ENCODE measurements around the gene KCNH1. TPM values are rescaled to one million over a fixed set of nuclear protein-coding genes. Genes with fewer than 3 reads are reported as not detected.

KCNH1 gene
- total and polyA plus RNA-seq, 2 experiments from 2014 or later, result 0.28 TPM; not detected in 1

DNA sequence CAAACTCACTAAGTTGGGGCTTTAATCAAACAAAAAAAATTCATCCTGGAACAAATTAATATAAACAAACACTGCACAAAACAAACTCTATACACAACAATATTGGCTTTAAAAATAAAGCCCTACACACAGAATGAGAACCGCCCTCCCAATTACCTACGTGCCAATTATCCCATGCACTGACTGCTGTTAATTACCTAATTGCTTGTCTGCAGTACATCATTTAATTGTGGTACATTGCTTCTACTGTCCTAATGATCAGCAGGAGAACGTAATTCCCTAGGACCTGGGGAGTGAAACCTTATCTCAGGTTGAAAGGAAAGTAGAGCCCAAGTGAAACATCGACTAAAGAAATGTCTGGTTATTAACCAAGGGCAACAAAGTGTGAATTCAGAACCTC, 364.5 kb downstream of the KCNH1 start (continued):
- TF ChIP-seq, protein P1, sequence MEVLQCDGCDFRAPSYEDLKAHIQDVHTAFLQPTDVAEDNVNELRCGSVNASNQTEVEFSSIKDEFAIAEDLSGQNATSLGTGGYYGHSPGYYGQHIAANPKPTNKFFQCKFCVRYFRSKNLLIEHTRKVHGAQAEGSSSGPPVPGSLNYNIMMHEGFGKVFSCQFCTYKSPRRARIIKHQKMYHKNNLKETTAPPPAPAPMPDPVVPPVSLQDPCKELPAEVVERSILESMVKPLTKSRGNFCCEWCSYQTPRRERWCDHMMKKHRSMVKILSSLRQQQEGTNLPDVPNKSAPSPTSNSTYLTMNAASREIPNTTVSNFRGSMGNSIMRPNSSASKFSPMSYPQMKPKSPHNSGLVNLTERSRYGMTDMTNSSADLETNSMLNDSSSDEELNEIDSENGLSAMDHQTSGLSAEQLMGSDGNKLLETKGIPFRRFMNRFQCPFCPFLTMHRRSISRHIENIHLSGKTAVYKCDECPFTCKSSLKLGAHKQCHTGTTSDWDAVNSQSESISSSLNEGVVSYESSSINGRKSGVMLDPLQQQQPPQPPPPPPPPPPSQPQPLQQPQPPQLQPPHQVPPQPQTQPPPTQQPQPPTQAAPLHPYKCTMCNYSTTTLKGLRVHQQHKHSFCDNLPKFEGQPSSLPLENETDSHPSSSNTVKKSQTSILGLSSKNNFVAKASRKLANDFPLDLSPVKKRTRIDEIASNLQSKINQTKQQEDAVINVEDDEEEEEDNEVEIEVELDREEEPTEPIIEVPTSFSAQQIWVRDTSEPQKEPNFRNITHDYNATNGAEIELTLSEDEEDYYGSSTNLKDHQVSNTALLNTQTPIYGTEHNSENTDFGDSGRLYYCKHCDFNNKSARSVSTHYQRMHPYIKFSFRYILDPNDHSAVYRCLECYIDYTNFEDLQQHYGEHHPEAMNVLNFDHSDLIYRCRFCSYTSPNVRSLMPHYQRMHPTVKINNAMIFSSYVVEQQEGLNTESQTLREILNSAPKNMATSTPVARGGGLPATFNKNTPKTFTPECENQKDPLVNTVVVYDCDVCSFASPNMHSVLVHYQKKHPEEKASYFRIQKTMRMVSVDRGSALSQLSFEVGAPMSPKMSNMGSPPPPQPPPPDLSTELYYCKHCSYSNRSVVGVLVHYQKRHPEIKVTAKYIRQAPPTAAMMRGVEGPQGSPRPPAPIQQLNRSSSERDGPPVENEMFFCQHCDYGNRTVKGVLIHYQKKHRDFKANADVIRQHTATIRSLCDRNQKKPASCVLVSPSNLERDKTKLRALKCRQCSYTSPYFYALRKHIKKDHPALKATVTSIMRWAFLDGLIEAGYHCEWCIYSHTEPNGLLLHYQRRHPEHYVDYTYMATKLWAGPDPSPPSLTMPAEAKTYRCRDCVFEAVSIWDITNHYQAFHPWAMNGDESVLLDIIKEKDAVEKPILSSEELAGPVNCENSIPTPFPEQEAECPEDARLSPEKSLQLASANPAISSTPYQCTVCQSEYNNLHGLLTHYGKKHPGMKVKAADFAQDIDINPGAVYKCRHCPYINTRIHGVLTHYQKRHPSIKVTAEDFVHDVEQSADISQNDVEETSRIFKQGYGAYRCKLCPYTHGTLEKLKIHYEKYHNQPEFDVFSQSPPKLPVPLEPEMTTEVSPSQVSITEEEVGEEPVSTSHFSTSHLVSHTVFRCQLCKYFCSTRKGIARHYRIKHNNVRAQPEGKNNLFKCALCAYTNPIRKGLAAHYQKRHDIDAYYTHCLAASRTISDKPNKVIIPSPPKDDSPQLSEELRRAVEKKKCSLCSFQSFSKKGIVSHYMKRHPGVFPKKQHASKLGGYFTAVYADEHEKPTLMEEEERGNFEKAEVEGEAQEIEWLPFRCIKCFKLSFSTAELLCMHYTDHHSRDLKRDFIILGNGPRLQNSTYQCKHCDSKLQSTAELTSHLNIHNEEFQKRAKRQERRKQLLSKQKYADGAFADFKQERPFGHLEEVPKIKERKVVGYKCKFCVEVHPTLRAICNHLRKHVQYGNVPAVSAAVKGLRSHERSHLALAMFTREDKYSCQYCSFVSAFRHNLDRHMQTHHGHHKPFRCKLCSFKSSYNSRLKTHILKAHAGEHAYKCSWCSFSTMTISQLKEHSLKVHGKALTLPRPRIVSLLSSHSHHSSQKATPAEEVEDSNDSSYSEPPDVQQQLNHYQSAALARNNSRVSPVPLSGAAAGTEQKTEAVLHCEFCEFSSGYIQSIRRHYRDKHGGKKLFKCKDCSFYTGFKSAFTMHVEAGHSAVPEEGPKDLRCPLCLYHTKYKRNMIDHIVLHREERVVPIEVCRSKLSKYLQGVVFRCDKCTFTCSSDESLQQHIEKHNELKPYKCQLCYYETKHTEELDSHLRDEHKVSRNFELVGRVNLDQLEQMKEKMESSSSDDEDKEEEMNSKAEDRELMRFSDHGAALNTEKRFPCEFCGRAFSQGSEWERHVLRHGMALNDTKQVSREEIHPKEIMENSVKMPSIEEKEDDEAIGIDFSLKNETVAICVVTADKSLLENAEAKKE (CRISPR knock-in tag; IDR thresholded peaks at IDR 0.05), result no peak
- TF ChIP-seq, protein P2, sequence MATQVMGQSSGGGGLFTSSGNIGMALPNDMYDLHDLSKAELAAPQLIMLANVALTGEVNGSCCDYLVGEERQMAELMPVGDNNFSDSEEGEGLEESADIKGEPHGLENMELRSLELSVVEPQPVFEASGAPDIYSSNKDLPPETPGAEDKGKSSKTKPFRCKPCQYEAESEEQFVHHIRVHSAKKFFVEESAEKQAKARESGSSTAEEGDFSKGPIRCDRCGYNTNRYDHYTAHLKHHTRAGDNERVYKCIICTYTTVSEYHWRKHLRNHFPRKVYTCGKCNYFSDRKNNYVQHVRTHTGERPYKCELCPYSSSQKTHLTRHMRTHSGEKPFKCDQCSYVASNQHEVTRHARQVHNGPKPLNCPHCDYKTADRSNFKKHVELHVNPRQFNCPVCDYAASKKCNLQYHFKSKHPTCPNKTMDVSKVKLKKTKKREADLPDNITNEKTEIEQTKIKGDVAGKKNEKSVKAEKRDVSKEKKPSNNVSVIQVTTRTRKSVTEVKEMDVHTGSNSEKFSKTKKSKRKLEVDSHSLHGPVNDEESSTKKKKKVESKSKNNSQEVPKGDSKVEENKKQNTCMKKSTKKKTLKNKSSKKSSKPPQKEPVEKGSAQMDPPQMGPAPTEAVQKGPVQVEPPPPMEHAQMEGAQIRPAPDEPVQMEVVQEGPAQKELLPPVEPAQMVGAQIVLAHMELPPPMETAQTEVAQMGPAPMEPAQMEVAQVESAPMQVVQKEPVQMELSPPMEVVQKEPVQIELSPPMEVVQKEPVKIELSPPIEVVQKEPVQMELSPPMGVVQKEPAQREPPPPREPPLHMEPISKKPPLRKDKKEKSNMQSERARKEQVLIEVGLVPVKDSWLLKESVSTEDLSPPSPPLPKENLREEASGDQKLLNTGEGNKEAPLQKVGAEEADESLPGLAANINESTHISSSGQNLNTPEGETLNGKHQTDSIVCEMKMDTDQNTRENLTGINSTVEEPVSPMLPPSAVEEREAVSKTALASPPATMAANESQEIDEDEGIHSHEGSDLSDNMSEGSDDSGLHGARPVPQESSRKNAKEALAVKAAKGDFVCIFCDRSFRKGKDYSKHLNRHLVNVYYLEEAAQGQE (IDR thresholded peaks at IDR 0.05; ENCODE audit: unreplicated experiment), result no peak
- TF ChIP-seq, protein P3, sequence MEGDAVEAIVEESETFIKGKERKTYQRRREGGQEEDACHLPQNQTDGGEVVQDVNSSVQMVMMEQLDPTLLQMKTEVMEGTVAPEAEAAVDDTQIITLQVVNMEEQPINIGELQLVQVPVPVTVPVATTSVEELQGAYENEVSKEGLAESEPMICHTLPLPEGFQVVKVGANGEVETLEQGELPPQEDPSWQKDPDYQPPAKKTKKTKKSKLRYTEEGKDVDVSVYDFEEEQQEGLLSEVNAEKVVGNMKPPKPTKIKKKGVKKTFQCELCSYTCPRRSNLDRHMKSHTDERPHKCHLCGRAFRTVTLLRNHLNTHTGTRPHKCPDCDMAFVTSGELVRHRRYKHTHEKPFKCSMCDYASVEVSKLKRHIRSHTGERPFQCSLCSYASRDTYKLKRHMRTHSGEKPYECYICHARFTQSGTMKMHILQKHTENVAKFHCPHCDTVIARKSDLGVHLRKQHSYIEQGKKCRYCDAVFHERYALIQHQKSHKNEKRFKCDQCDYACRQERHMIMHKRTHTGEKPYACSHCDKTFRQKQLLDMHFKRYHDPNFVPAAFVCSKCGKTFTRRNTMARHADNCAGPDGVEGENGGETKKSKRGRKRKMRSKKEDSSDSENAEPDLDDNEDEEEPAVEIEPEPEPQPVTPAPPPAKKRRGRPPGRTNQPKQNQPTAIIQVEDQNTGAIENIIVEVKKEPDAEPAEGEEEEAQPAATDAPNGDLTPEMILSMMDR (conservative IDR thresholded peaks at IDR 0.05; ENCODE audit: low read depth in 2 of 2), result no peak
- no peak for TF ChIP-seq STAT1 (IDR thresholded peaks at IDR 0.05; ENCODE audit: unreplicated experiment)
- no peak for TF ChIP-seq EZH2phosphoT487 (IDR thresholded peaks at IDR 0.05; ENCODE audit: unreplicated experiment)

Measured in GM23338 (cell line).